Measurements from ENCODE around the gene ZNF585A.

The ZNF585A gene

DNA sequence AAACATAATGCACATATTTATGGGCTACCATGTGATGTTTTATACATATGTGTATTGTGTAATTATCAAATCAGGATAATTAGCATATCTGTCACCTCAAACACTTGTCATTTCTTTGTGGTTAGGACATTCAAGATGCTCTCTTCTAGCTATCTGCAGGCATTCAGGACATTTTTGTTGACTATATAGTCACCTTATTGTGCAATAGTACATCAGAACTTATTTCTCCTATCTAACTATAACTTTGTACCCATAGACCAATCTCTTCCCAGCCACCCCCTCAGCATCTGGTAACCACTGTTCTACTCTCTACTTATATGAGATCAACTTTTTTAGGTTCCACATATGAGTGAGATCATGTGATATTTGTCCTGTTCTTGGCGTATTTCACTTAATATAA, 73.9 kb downstream of the ZNF585A start:
- ChIA-PET POLR2A (no interaction called here), CTCF (no interaction called here)
- no peak for TF ChIP-seq CTBP1 (IDR thresholded peaks at IDR 0.05; ENCODE audit: borderline replicate concordance)
- TF ChIP-seq FOXM1 (IDR thresholded peaks at IDR 0.05; ENCODE audit: borderline replicate concordance), result no peak
- no peak for TF ChIP-seq HDGF (IDR thresholded peaks at IDR 0.05; ENCODE audit: borderline replicate concordance)
- no peak for TF ChIP-seq NFRKB (IDR thresholded peaks at IDR 0.05)
- no peak for TF ChIP-seq FOXK2 (IDR thresholded peaks at IDR 0.05)
- no peak for TF ChIP-seq LEF1 (IDR thresholded peaks at IDR 0.05; ENCODE audit: borderline replicate concordance)
- TF ChIP-seq ELF4 (IDR thresholded peaks at IDR 0.05), result no peak
- no peak for TF ChIP-seq BHLHE40 (IDR thresholded peaks at IDR 0.05; ENCODE audit: borderline replicate concordance)
- no peak for TF ChIP-seq FOXA1 (IDR thresholded peaks at IDR 0.05)
- TF ChIP-seq PKNOX1 (IDR thresholded peaks at IDR 0.05), result no peak
- TF ChIP-seq TARDBP (IDR thresholded peaks at IDR 0.05), result no peak
- no peak for TF ChIP-seq SUZ12 (IDR thresholded peaks at IDR 0.05)
- no peak for DNase-seq (ENCODE audit: extremely low spot score)

- POLR2A ChIA-PET, result no interaction called here
- CTCF ChIA-PET, result no interaction called here
- no peak for DNase-seq (ENCODE audit: extremely low spot score)
- TF ChIP-seq ELF4 (IDR thresholded peaks at IDR 0.05) (no peak), TARDBP (IDR thresholded peaks at IDR 0.05) (no peak), ARNT (IDR thresholded peaks at IDR 0.05) (no peak), LEF1 (IDR thresholded peaks at IDR 0.05; ENCODE audit: borderline replicate concordance) (no peak), PKNOX1 (IDR thresholded peaks at IDR 0.05) (no peak), SP1 (IDR thresholded peaks at IDR 0.05) (no peak), FOXA1 (IDR thresholded peaks at IDR 0.05) (no peak), NFRKB (IDR thresholded peaks at IDR 0.05) (no peak), L3MBTL2 (conservative IDR thresholded peaks at IDR 0.05) (no peak), BHLHE40 (IDR thresholded peaks at IDR 0.05; ENCODE audit: borderline replicate concordance) (no peak)
These were observed 76.6 kb downstream of the ZNF585A start for GRCh38 chr19:37095859-37096258.

Data from HEK293T (cell line).